Astrocyte of the cerebellum (primary cell): ENCODE data around the gene MAPK8.

Source experiments
- DNase-seq: peaks from one replicate; pipeline ENCODE4 v3.0.0-alpha.2; 2011; ENCODE audit warnings: low read depth
- H3K4me3 ChIP-seq: 2 replicates; pipeline ENCODE4 v1.5.1; 2011; ENCODE audit warnings: mild to moderate bottlenecking, low read depth, low read length, moderate library complexity
- in situ Hi-C: cut with HindIII; loops from 2 replicates; pipeline ENCODE4 v1.10.0; 2017; ENCODE audit warnings: low sequenced_read_pairs
- TF ChIP-seq, protein P1 (sequence below): IDR thresholded peaks from 2 replicates; pipeline ENCODE4 v1.5.1; 2012; ENCODE audit warnings: low read length, low read depth, moderate library complexity, mild to moderate bottlenecking; ENCODE audit errors: missing control alignments

The MAPK8 gene

DNA sequence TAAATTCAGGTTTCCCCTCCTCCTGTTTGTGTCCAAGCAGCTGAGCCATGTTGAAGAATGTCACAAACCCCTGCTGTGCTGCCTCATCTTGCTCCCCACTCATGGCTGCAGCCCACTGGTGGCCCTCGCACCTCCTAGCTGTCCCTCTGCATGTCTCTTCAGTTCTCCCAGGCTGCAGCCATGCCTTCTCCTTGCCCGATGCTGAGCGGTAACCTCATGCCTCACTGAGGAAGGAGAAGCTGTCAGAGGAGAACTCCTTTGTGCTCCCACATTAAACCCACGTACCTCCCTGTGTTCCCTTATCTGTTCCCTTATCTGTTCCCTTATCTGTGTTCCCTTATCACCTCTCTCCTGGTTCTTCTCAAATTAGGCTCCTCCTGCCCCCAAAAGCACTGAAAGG, 21.7 kb upstream of the MAPK8 start:
- in situ Hi-C loops, result no loop called here
- TF ChIP-seq, protein P1, sequence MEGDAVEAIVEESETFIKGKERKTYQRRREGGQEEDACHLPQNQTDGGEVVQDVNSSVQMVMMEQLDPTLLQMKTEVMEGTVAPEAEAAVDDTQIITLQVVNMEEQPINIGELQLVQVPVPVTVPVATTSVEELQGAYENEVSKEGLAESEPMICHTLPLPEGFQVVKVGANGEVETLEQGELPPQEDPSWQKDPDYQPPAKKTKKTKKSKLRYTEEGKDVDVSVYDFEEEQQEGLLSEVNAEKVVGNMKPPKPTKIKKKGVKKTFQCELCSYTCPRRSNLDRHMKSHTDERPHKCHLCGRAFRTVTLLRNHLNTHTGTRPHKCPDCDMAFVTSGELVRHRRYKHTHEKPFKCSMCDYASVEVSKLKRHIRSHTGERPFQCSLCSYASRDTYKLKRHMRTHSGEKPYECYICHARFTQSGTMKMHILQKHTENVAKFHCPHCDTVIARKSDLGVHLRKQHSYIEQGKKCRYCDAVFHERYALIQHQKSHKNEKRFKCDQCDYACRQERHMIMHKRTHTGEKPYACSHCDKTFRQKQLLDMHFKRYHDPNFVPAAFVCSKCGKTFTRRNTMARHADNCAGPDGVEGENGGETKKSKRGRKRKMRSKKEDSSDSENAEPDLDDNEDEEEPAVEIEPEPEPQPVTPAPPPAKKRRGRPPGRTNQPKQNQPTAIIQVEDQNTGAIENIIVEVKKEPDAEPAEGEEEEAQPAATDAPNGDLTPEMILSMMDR, result no peak
- no peak for DNase-seq
- H3K4me3 ChIP-seq, result no peak overlapping the region

- no peak for DNase-seq
- H3K4me3 ChIP-seq, result no peak overlapping the region
- in situ Hi-C loops, result no loop called here
- TF ChIP-seq, protein P1, result no peak
Measured at GRCh38 chr10:48285710-48286109, 20.8 kb upstream of the MAPK8 start.

DNA sequence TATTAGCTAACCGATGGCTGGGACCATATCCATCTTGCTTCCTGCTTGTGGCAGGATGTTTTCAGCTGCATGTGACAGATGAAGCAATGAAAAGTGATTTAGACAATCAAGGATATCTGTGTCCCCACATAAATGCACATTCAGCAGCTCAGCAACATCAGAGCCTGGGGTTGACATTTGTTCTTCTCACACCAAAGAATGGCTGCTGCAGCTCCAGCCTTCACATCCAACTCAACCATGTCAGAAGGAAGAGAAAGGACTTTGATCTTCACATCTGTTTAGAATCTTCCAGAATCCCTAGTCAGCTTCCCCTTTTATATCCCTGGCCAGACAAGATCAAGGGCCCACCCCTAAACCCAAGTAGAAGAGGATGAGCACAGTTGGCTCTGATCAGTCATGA, 20.1 kb upstream of the MAPK8 start:
- DNase-seq, result no peak
- in situ Hi-C loops, result no loop called here
- TF ChIP-seq, protein P1, result no peak
- no peak overlapping the region for H3K4me3 ChIP-seq

- in situ Hi-C loops, result no loop called here
- H3K4me3 ChIP-seq, result no peak overlapping the region
- DNase-seq, result no peak
- TF ChIP-seq, protein P1, result no peak
Measured at GRCh38 chr10:48287417-48288391, 18.8 kb upstream of the MAPK8 start.

- in situ Hi-C loops, result no loop called here
- H3K4me3 ChIP-seq, result no peak overlapping the region
- TF ChIP-seq, protein P1, result no peak
- DNase-seq, result peak; percentile 46
Measured at GRCh38 chr10:48288661-48289060, 17.8 kb upstream of the MAPK8 start.

DNA sequence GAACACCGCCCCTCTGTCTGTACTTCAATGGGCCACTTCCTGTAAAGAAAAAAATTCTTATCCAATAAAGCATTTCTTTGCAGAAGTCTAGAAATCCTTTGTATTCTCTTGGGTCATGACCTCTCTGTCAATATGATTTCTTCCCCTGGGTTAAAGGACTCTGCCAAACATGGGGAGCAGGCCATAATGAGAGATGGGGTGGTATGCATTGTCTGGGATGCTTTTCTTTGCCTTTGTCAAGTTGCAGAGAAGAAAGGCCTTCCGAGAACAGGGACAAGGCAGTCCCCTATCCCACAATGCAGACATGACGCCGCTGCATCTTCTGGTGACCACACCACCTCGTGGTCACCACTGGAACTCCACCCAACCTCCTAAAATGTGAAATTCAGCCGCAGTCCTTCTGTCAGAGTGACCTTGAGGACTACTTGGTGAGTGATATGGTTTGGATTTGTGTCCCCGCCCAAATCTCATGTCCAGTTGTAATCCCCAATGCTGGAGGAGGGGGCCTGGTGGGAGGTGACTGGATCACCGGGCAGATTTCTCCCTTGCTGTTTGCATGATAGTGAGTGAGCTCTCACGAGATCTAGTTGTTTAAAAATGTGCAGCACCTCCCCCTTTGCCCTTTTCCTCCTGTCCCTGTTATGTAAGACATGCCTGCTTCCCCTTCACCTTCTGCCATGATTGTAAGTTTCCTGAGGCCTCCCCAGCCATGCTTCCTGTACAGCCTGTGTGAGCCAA, 16.8 kb upstream of the MAPK8 start:
- TF ChIP-seq, protein P1, result peak; percentile 87
- H3K4me3 ChIP-seq, result no peak overlapping the region
- DNase-seq, result no peak
- in situ Hi-C loops, result no loop called here
